HepG2 (cell line): ENCODE results near the gene TSN. TPM values are rescaled to one million over a fixed set of nuclear protein-coding genes. Genes with fewer than 3 reads are reported as not detected.

ENCODE experiments used
- GFI1 ChIP-seq: sonication (generic); formaldehyde crosslinking; IDR thresholded peaks from 2 replicates; pipeline ENCODE4 v1.5.0; 2020; ENCODE audit warnings: missing genetic modification reagents, mild to moderate bottlenecking, borderline replicate concordance
- GZF1 ChIP-seq: sonication (generic); formaldehyde crosslinking; IDR thresholded peaks from 2 replicates; pipeline ENCODE4 v1.5.1; 2020; ENCODE audit warnings: mild to moderate bottlenecking, missing genetic modification reagents
- HNF4A ChIP-seq: sonication (generic); formaldehyde crosslinking; IDR thresholded peaks from 2 replicates; pipeline ENCODE4 v1.4.0; 2020; ENCODE audit warnings: missing genetic modification reagents
- LCORL ChIP-seq, 2 experiments: fragments of 450-650 bp in 1 of 2; sonication (generic) in 1 of 2; formaldehyde crosslinking in 1 of 2; IDR thresholded peaks; 2 replicates each; pipeline versions ENCODE4 v1.5.0 to v1.6.1; 2017 to 2020; ENCODE audit warnings: antibody characterized with exemption in 1 of 2, missing genetic modification reagents in 1 of 2
- SP2 ChIP-seq: sonication (generic); formaldehyde crosslinking; IDR thresholded peaks from 2 replicates; pipeline ENCODE4 v1.5.1; 2020; ENCODE audit warnings: mild to moderate bottlenecking, missing genetic modification reagents
- ZFP82 ChIP-seq: sonication (generic); formaldehyde crosslinking; IDR thresholded peaks from 2 replicates; pipeline ENCODE4 v1.5.1; 2020; ENCODE audit warnings: mild to moderate bottlenecking, missing genetic modification reagents, borderline replicate concordance
- ZNF17 ChIP-seq: sonication (generic); formaldehyde crosslinking; IDR thresholded peaks from 2 replicates; pipeline ENCODE4 v1.5.0; 2020; ENCODE audit warnings: mild to moderate bottlenecking, missing genetic modification reagents
- ZNF20 ChIP-seq: sonication (generic); formaldehyde crosslinking; IDR thresholded peaks from 2 replicates; pipeline ENCODE4 v1.4.0; 2020; ENCODE audit warnings: mild to moderate bottlenecking, moderate library complexity, missing genetic modification reagents
- ZNF367 ChIP-seq: sonication (generic); formaldehyde crosslinking; IDR thresholded peaks from 2 replicates; pipeline ENCODE4 v1.4.0; 2020; ENCODE audit warnings: missing genetic modification reagents, borderline replicate concordance
- ZNF441 ChIP-seq: sonication (generic); formaldehyde crosslinking; IDR thresholded peaks from 2 replicates; pipeline ENCODE4 v1.7.0; 2021; ENCODE audit warnings: missing genetic modification reagents, borderline replicate concordance
- ZNF496 ChIP-seq: sonication (generic); formaldehyde crosslinking; IDR thresholded peaks from 2 replicates; pipeline ENCODE4 v1.8.1; 2023; ENCODE audit warnings: mild to moderate bottlenecking, moderate library complexity, missing genetic modification reagents; ENCODE audit not compliant: insufficient replicate concordance
- ZNF816 ChIP-seq: sonication (generic); formaldehyde crosslinking; IDR thresholded peaks from 2 replicates; pipeline ENCODE4 v1.8.0; 2022; ENCODE audit warnings: missing genetic modification reagents, mild to moderate bottlenecking, borderline replicate concordance
- polyA plus RNA-seq, 8 experiments: library from polyadenylated mRNA; depleted of rRNA in 3 of 8; stranded (reverse) in 7 of 8; unstranded in 1 of 8; fragments of >200 nt; fragmentation: Illumina TruSeq in 4 of 8; extraction: Trizol in 4 of 8; gene quantifications; 2 replicates each; pipeline versions ENCODE4 v1.2.1 to v1.2.3, GENCODE V29; 2011 to 2016; ENCODE audit warnings: low read depth in 4 of 8, missing spikeins in 1 of 8, mixed read lengths in 1 of 8; ENCODE audit not compliant: insufficient read depth in 1 of 8
- total RNA-seq, 5 experiments: library from RNA; depleted of rRNA; stranded (reverse); fragments of >200 nt; fragmentation: Illumina TruSeq; extraction: Trizol; gene quantifications; 2 replicates each; pipeline ENCODE4 v1.2.3, GENCODE V29; 2016; ENCODE audit warnings: low read depth in 1 of 5
- TF ChIP-seq, protein P1 (sequence below): sonication (generic); formaldehyde crosslinking; IDR thresholded peaks from 2 replicates; pipeline ENCODE4 v1.4.0; 2020; ENCODE audit warnings: missing genetic modification reagents, borderline replicate concordance
- TF ChIP-seq, protein P2 (sequence below): sonication (generic); formaldehyde crosslinking; IDR thresholded peaks from 2 replicates; pipeline ENCODE4 v1.5.1; 2020; ENCODE audit warnings: mild to moderate bottlenecking, missing genetic modification reagents
- TF ChIP-seq, protein P3 (sequence below): sonication (generic); formaldehyde crosslinking; IDR thresholded peaks from 2 replicates; pipeline ENCODE4 v1.4.0; 2020; ENCODE audit warnings: missing genetic modification reagents
- TF ChIP-seq, protein P4 (sequence below): sonication (generic); formaldehyde crosslinking; conservative IDR thresholded peaks from 2 replicates; pipeline ENCODE4 v1.8.0; 2022; ENCODE audit warnings: missing genetic modification reagents
- TF ChIP-seq, protein P5 (sequence below): sonication (generic); formaldehyde crosslinking; IDR thresholded peaks from 2 replicates; pipeline ENCODE4 v1.4.0; 2020; ENCODE audit warnings: low read depth, mild to moderate bottlenecking, missing genetic modification reagents

The TSN gene
- total and polyA plus RNA-seq, 2 of the 13 experiments (the other 11 are each of a cell fraction or from before 2014, with no cell fraction given): 56.4 to 115 TPM

DNA sequence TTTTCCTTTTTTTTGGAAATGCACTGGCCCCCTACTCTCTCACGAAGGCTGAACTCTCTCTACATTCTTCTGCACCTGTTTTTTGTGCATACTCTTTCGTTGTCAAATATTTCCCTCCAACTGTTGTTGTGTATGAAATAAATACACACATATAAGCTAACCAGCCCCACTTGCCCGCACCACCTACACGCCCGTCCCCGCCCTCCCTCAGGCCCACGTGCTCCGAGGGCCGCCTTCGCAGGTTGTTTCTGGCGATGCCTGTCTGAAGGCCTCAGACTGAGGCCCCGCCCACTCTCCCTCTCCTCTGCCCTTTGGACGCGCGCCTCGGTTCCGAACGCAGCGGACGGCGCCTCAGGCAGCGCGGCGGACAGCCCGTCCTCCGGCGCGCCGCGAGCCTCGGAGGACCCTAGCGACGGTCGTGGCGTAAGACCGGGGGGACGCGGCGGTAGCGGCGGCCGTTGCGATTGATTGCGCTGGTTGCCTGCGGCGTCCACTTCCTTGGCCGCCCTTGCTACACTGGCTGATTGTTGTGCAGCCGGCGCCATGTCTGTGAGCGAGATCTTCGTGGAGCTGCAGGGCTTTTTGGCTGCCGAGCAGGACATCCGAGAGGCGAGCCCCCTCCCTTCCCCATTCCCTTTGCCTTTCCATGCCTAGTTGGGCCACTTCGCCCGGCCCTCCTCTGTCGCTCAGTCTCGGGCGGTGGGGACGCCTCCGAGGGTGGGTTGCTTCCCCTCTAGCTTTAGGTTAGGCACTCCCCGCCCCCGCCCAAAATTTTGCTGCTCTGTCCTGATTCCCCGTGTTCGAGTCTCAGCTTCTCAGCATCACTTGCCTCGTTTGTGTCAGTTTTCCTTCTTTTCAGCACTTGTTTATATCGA, at the start of gene TSN (continued):
- TF ChIP-seq, protein P1, sequence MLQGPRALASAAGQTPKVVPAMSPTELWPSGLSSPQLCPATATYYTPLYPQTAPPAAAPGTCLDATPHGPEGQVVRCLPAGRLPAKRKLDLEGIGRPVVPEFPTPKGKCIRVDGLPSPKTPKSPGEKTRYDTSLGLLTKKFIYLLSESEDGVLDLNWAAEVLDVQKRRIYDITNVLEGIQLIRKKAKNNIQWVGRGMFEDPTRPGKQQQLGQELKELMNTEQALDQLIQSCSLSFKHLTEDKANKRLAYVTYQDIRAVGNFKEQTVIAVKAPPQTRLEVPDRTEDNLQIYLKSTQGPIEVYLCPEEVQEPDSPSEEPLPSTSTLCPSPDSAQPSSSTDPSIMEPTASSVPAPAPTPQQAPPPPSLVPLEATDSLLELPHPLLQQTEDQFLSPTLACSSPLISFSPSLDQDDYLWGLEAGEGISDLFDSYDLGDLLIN (CRISPR knock-in tag): peak; percentile 98; the same call in 1 of the 2 replicates
- TF ChIP-seq HNF4A (CRISPR knock-in tag) (peak; percentile 65; the same call in 1 of the 2 replicates), ZFP82 (CRISPR knock-in tag) (no peak; the same call in 1 of the 2 replicates), LCORL (IDR thresholded peaks at IDR 0.05) (no peak), LCORL (CRISPR knock-in tag; IDR thresholded peaks at IDR 0.05) (peak; percentile 82), GFI1 (CRISPR knock-in tag) (no peak; the same call in 1 of the 2 replicates), ZNF441 (CRISPR knock-in tag) (peak; percentile 48; the same call in 1 of the 2 replicates), ZNF17 (CRISPR knock-in tag) (no peak), ZNF20 (CRISPR knock-in tag) (no peak), ZNF496 (CRISPR knock-in tag) (no peak), ZNF367 (no peak), ZNF816 (CRISPR knock-in tag) (no peak), GZF1 (peak; percentile 74; the same call in 1 of the 2 replicates), SP2 (CRISPR knock-in tag) (peak; percentile 76)
- TF ChIP-seq, protein P2, sequence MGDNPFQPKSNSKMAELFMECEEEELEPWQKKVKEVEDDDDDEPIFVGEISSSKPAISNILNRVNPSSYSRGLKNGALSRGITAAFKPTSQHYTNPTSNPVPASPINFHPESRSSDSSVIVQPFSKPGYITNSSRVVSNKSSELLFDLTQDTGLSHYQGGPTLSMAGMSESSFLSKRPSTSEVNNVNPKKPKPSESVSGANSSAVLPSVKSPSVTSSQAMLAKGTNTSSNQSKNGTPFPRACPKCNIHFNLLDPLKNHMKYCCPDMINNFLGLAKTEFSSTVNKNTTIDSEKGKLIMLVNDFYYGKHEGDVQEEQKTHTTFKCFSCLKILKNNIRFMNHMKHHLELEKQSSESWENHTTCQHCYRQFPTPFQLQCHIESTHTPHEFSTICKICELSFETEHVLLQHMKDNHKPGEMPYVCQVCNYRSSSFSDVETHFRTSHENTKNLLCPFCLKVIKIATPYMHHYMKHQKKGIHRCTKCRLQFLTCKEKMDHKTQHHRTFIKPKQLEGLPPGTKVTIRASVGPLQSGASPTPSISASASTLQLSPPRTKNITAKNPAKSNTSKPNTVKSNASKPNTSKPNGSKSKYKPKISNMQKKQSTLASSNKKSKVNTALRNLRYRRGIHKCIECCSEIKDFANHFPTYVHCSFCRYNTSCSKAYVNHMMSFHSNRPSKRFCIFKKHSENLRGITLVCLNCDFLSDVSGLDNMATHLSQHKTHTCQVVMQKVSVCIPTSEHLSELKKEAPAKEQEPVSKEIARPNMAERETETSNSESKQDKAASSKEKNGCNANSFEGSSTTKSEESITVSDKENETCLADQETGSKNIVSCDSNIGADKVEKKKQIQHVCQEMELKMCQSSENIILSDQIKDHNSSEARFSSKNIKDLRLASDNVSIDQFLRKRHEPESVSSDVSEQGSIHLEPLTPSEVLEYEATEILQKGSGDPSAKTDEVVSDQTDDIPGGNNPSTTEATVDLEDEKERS (CRISPR knock-in tag): no peak
- TF ChIP-seq, protein P3, sequence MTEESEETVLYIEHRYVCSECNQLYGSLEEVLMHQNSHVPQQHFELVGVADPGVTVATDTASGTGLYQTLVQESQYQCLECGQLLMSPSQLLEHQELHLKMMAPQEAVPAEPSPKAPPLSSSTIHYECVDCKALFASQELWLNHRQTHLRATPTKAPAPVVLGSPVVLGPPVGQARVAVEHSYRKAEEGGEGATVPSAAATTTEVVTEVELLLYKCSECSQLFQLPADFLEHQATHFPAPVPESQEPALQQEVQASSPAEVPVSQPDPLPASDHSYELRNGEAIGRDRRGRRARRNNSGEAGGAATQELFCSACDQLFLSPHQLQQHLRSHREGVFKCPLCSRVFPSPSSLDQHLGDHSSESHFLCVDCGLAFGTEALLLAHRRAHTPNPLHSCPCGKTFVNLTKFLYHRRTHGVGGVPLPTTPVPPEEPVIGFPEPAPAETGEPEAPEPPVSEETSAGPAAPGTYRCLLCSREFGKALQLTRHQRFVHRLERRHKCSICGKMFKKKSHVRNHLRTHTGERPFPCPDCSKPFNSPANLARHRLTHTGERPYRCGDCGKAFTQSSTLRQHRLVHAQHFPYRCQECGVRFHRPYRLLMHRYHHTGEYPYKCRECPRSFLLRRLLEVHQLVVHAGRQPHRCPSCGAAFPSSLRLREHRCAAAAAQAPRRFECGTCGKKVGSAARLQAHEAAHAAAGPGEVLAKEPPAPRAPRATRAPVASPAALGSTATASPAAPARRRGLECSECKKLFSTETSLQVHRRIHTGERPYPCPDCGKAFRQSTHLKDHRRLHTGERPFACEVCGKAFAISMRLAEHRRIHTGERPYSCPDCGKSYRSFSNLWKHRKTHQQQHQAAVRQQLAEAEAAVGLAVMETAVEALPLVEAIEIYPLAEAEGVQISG (CRISPR knock-in tag): peak; percentile 95
- TF ChIP-seq, protein P4, sequence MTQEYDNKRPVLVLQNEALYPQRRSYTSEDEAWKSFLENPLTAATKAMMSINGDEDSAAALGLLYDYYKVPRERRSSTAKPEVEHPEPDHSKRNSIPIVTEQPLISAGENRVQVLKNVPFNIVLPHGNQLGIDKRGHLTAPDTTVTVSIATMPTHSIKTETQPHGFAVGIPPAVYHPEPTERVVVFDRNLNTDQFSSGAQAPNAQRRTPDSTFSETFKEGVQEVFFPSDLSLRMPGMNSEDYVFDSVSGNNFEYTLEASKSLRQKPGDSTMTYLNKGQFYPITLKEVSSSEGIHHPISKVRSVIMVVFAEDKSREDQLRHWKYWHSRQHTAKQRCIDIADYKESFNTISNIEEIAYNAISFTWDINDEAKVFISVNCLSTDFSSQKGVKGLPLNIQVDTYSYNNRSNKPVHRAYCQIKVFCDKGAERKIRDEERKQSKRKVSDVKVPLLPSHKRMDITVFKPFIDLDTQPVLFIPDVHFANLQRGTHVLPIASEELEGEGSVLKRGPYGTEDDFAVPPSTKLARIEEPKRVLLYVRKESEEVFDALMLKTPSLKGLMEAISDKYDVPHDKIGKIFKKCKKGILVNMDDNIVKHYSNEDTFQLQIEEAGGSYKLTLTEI (CRISPR knock-in tag): no peak
- TF ChIP-seq, protein P5, sequence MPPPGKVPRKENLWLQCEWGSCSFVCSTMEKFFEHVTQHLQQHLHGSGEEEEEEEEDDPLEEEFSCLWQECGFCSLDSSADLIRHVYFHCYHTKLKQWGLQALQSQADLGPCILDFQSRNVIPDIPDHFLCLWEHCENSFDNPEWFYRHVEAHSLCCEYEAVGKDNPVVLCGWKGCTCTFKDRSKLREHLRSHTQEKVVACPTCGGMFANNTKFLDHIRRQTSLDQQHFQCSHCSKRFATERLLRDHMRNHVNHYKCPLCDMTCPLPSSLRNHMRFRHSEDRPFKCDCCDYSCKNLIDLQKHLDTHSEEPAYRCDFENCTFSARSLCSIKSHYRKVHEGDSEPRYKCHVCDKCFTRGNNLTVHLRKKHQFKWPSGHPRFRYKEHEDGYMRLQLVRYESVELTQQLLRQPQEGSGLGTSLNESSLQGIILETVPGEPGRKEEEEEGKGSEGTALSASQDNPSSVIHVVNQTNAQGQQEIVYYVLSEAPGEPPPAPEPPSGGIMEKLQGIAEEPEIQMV (CRISPR knock-in tag): peak; percentile 99
